Kidney (tissue), 14 donors: Measurements from ENCODE around the gene TMEM186. TPM values are rescaled to one million over a fixed set of nuclear protein-coding genes. Genes with fewer than 3 reads are reported as not detected.
"Not testable (repeated sequence)": the region's sequence is repeated elsewhere in the genome, so short reads cannot be mapped to it uniquely, and the experiment has no call there.

ENCODE experiments used
- DNase-seq, 5 donors: peaks; one replicate each; pipeline ENCODE4 v3.0.0-alpha.2; 2013 to 2020
- FAIRE-seq: peaks from 2 replicates; lab custom pipeline; 2012; peaks lifted over from hg19 to GRCh38; lab: Jason Lieb, UNC
- H3K27ac ChIP-seq, 2 donors: one replicate each; pipeline ENCODE4 v1.7.0; 2013; ENCODE audit warnings: low read depth in 2 of 2, low read length in 2 of 2, inconsistent platforms in 1 of 2
- H3K27me3 ChIP-seq: one replicate; pipeline ENCODE4 v1.7.1; 2013; ENCODE audit warnings: low read length, inconsistent platforms; ENCODE audit not compliant: control insufficient read depth, insufficient read depth
- H3K36me3 ChIP-seq, 3 donors: one replicate each; pipeline versions ENCODE4 v1.7.0 to v1.7.1; 2013; ENCODE audit warnings: low read length in 3 of 3, control low read depth in 1 of 3, inconsistent platforms in 1 of 3; ENCODE audit not compliant: insufficient read depth in 3 of 3, control insufficient read depth in 2 of 3
- H3K4me1 ChIP-seq, 3 donors: one replicate each; pipeline versions ENCODE4 v1.7.0 to v1.7.1; 2013; ENCODE audit warnings: low read length in 3 of 3, inconsistent platforms in 1 of 3, low read depth in 1 of 3; ENCODE audit not compliant: control insufficient read depth in 2 of 3, insufficient read depth in 2 of 3
- H3K4me3 ChIP-seq, 3 donors: one replicate each; pipeline versions ENCODE4 v1.7.0 to v1.8.1; 2013; ENCODE audit warnings: low read length in 3 of 3, control low read depth in 1 of 3, inconsistent platforms in 1 of 3
- H3K9ac ChIP-seq, 3 donors: one replicate each; pipeline versions ENCODE4 v1.7.0 to v1.7.1; 2013; ENCODE audit warnings: low read length in 3 of 3, control low read depth in 1 of 3, inconsistent platforms in 1 of 3
- H3K9me3 ChIP-seq, 3 donors: one replicate each; pipeline versions ENCODE4 v1.7.0 to v1.7.1; 2013; ENCODE audit warnings: low read length in 3 of 3, control low read depth in 1 of 3, inconsistent platforms in 1 of 3; ENCODE audit not compliant: control insufficient read depth in 2 of 3, insufficient read depth in 1 of 3
- CTCF ChIP-seq: IDR thresholded peaks from 3 replicates; pipeline ENCODE4 v1.5.1; 2012; ENCODE audit warnings: mild to moderate bottlenecking, moderate library complexity, borderline replicate concordance; ENCODE audit not compliant: insufficient read depth; ENCODE audit errors: extremely low read depth
- intact Hi-C: fragments of 100-400 bp; cut with DNase I; formaldehyde crosslinking; loops from one replicate; pipeline ENCODE4 v1.11.1; 2022
- polyA plus RNA-seq: library from polyadenylated mRNA; stranded (reverse); fragments of 350-450 nt; fragmentation: Illumina TruSeq; extraction: RNeasy Lipid Tissue Mini Kit (QIAGEN cat#74804); gene quantifications from one replicate; pipeline ENCODE4 v1.2.3, GENCODE V29; 2014; ENCODE audit warnings: low read depth, low replicate concordance; ENCODE audit not compliant: insufficient read depth
- total RNA-seq: library from RNA; stranded (reverse); fragmentation: NEBNext Ultra II Directional; extraction: Animal tissue kit (Norgen Biotek cat#: 25700); gene quantifications from one replicate; pipeline ENCODE4 v1.2.1, GENCODE V29; 2021
- donor health status: control.
- donor health status: control.
- donor health status: control.
- donor health status: control.
- donor health status: control.
- donor health status: DM: yes; HTN: yes; CAD: no.
- donor health status: Normal renal cell carcinoma (clear cell type).

TMEM186 gene
- total and polyA plus RNA-seq, 2 donors from 2014 or later: 11.0 to 20.2 TPM

DNA sequence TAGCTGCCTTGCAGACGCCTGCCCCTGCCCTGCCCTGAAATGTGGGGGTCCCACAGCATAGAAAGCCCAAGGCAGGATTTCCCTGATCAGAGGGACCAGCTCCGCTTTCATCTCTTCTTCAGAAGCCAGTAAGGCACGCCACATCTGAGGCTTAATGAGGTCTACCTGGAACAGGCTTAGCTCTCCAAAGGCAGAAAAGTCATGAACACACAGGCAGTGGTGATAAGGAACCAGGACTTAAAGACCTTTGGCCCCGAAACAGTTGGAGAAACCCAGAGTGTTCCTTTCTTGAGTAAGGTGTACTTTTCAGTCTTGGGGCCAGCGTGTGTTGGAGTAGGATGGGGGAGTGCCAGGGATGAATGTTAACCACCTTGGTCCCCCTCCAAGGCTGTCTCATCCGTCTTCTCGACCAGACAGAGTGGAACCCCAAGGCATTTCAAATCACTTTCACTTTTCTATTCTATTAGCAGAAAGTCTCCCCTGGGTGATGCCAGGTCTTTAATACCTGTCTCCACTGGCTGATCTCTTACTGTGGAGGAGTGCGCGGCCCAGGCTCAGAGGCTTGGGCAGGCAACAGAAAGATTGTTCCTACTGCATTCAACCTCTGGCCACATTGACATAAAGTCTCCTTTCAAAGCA lies 43.9 kb downstream of the TMEM186 start:
- no peaks in the 10 kb centered on the region for H3K27me3 ChIP-seq
- no peak overlapping the region for H3K27ac ChIP-seq
- H3K9ac ChIP-seq: no peak overlapping the region
- H3K4me3 ChIP-seq: no peak overlapping the region
- no peaks in the 10 kb centered on the region for H3K9me3 ChIP-seq
- H3K4me1 ChIP-seq: no peaks in the 10 kb centered on the region
- intact Hi-C loops: no loop called here
- FAIRE-seq (no peak), DNase-seq (no peak)
- TF ChIP-seq CTCF: no peak
- H3K36me3 ChIP-seq: peaks cover 0 to 26% (median 8%) of the 10 kb centered on the region in 3 donors

GRCh38 chr16:8752706-8753105 lies 44.7 kb downstream of the TMEM186 start:
- no peaks in the 10 kb centered on the region for H3K9me3 ChIP-seq
- no peaks in the 10 kb centered on the region for H3K4me1 ChIP-seq
- TF ChIP-seq CTCF: no peak
- no peak overlapping the region for H3K4me3 ChIP-seq
- no peaks in the 10 kb centered on the region for H3K27me3 ChIP-seq
- intact Hi-C loops: no loop called here
- no peak overlapping the region for H3K9ac ChIP-seq
- FAIRE-seq (no peak), DNase-seq (no peak)
- H3K27ac ChIP-seq: no peak overlapping the region
- H3K36me3 ChIP-seq: peaks cover 0 to 21% (median 8%) of the 10 kb centered on the region in 3 donors

DNA sequence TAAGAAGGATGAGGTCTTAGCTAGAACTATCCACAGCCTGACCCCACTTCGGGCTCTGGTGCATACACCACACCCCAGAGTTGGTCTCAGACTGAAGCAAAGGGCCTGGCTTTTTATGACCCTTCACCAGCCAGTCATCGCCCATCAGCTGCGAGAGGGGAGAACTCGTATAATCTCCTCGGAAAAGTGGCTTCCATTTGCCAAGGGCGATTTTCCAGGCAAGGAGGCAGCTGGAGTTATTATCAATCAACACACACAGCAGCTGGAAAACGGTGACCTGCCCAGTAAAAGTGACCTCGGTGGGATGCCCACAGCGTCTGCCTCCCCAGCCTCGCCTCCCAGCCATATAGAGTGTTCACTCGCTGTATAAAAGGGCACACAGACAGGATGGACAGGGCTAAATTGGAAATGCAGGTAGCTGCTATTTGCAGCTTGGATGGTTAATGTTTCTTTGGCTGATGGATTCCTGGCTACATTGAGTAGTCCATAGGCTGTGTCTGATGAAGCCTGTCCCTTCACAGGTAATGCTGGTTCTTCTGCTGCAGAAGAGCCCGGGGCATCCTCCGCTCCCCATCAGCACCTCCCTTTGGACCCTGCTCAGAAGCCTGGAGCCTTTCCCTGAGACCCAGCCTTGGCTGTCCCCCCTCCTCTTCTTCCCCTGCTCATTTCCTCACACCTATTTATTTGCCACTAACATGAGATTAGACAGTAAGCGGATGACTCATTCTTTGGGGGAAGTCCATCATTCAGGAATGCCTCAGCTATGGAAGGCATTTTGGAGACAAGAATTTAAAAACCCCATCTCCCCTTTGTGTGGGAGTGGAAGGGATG lies 45.7 kb downstream of the TMEM186 start:
- FAIRE-seq (no peak), DNase-seq (no peak)
- H3K9me3 ChIP-seq: no peaks in the 10 kb centered on the region
- no peak overlapping the region for H3K4me3 ChIP-seq
- intact Hi-C loops: no loop called here
- no peaks in the 10 kb centered on the region for H3K4me1 ChIP-seq
- no peaks in the 10 kb centered on the region for H3K27me3 ChIP-seq
- no peak overlapping the region for H3K9ac ChIP-seq
- TF ChIP-seq CTCF: no peak
- H3K36me3 ChIP-seq: peaks cover 0 to 19% (median 8%) of the 10 kb centered on the region in 3 donors
- no peak overlapping the region for H3K27ac ChIP-seq

DNA sequence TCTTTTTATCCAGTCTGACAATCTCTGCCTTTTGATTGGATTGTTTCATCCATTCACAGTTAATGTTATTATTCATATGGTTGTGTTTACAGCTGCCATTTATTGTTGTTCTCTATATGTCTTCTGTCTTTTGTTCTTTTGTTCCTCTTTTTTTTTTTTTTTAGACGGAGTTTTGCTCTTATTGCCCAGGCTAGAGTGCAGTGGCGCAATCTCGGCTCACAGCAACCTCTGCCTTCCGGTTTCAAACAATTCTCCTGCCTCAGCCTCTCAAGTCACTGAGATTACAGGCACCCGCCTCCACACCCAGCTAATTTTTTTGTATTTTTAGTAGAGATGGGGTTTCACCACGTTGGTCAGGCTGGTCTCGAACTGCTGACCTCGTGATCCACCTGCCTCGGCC lies 48.5 kb downstream of the TMEM186 start:
- H3K27ac ChIP-seq, H3K4me3 ChIP-seq, DNase-seq, H3K9me3 ChIP-seq, intact Hi-C loops, H3K4me1 ChIP-seq, FAIRE-seq, H3K9ac ChIP-seq, H3K27me3 ChIP-seq: not testable (repeated sequence)
- peaks cover 0 to 14% (median 6%) of the 10 kb centered on the region in 3 donors for H3K36me3 ChIP-seq
